Panc1 (cell line): ENCODE measurements around the gene DGCR2. TPM values are rescaled to one million over a fixed set of nuclear protein-coding genes. Genes with fewer than 3 reads are reported as not detected.
"Not testable (repeated sequence)": the region's sequence is repeated elsewhere in the genome, so short reads cannot be mapped to it uniquely, and the experiment has no call there.

Experiments used
- ATAC-seq: fragments of 200-7000 bp; cut with Tn5 transposase; 2 replicates; pipeline ENCODE4 v1.9.1; 2020; ENCODE audit warnings: mild to moderate bottlenecking, moderate library complexity
- BruUV-seq: library from RNA; stranded (reverse); fragments of 400-500 nt; replicated peaks from 2 replicates; lab custom pipeline; 2021; lab: Mats Ljungman, UMichigan
- CTCF ChIA-PET: fragments of 300-600 bp; sonication (Branson Sonifier 250); formaldehyde crosslinking; loops from one replicate; lab custom pipeline; 2022; ENCODE audit warnings: antibody characterized with exemption; lab: Charles Lee
- POLR2A ChIA-PET: fragments of 300-600 bp; sonication (Branson Sonifier 250); formaldehyde crosslinking; loops from one replicate; lab custom pipeline; 2022; ENCODE audit warnings: antibody characterized with exemption; lab: Charles Lee
- DNase-seq: peaks from one replicate; pipeline ENCODE4 v3.0.0-alpha.2; 2010; ENCODE audit warnings: low read depth, low spot score
- H3K27ac ChIP-seq: 2 replicates; pipeline ENCODE4 v1.5.1; 2011; ENCODE audit warnings: mild to moderate bottlenecking, low read length, inconsistent platforms
- H3K27me3 ChIP-seq: fragments of 200-500 bp; sonication (Bioruptor generic); 2 replicates; pipeline ENCODE4 v1.6.0; 2014; ENCODE audit warnings: low read length, inconsistent platforms; ENCODE audit not compliant: control insufficient read depth, insufficient read depth
- H3K36me3 ChIP-seq: fragments of 200-500 bp; sonication (Bioruptor generic); 2 replicates; pipeline ENCODE4 v1.5.1; 2014; ENCODE audit warnings: inconsistent platforms, mild to moderate bottlenecking, low read length, moderate library complexity; ENCODE audit not compliant: control insufficient read depth, insufficient read depth
- H3K4me1 ChIP-seq: 2 replicates; pipeline ENCODE4 v1.5.1; 2011; ENCODE audit warnings: inconsistent platforms, mild to moderate bottlenecking, low read length, moderate library complexity; ENCODE audit not compliant: control insufficient read depth, insufficient read depth
- H3K4me3 ChIP-seq, 2 experiments: 2 replicates each; pipeline ENCODE4 v1.5.1; 2011 to 2012; ENCODE audit warnings: low read depth in 2 of 2, low read length in 2 of 2, mild to moderate bottlenecking in 2 of 2, inconsistent platforms in 1 of 2, moderate library complexity in 1 of 2
- H3K9me3 ChIP-seq: fragments of 200-500 bp; sonication (Bioruptor generic); 2 replicates; pipeline ENCODE4 v1.5.1; 2014; ENCODE audit warnings: low read depth, mild to moderate bottlenecking, inconsistent platforms, low read length, moderate library complexity; ENCODE audit not compliant: control insufficient read depth, insufficient read depth
- POLR2AphosphoS5 ChIP-seq: IDR thresholded peaks from 2 replicates; pipeline ENCODE4 v1.6.1; 2012; ENCODE audit warnings: mild to moderate bottlenecking, low read depth, low read length, moderate library complexity
- SIN3A ChIP-seq: IDR thresholded peaks from 2 replicates; pipeline ENCODE4 v1.6.1; 2012; ENCODE audit warnings: low read depth, mild to moderate bottlenecking, low read length, moderate library complexity, borderline replicate concordance; ENCODE audit not compliant: insufficient read depth
- TCF7L2 ChIP-seq: IDR thresholded peaks from 2 replicates; pipeline ENCODE4 v1.6.1; 2011; ENCODE audit warnings: mild to moderate bottlenecking, low read depth, low read length, inconsistent platforms
- in situ Hi-C: cut with HindIII; loops from 2 replicates; pipeline ENCODE4 v1.10.0; 2016; ENCODE audit warnings: low sequenced_read_pairs, low pct_unique_long_range_greater_than_20kb
- intact Hi-C: fragments of 100-400 bp; cut with micrococcal nuclease; formaldehyde crosslinking; loops from one replicate; pipeline ENCODE4 v1.10.0; 2022; ENCODE audit not compliant: unreplicated experiment
- total RNA-seq: library from RNA; stranded (reverse); gene quantifications from one replicate; pipeline ENCODE4 v1.2.1, GENCODE V29; 2021; ENCODE audit not compliant: unreplicated experiment
- TF ChIP-seq, protein P1 (sequence below), 2 experiments: IDR thresholded peaks; 2 replicates each; pipeline ENCODE4 v1.6.1; 2011 to 2012; ENCODE audit warnings: low read depth in 2 of 2, control low read depth in 1 of 2, low read length in 1 of 2, mild to moderate bottlenecking in 1 of 2, moderate library complexity in 1 of 2; ENCODE audit not compliant: insufficient read depth in 1 of 2
- TF ChIP-seq, protein P2 (sequence below): fragments of 450-650 bp; IDR thresholded peaks from 2 replicates; pipeline ENCODE4 v1.5.1; 2017; ENCODE audit warnings: mild to moderate bottlenecking

The DGCR2 gene
- total RNA-seq, 1 experiment from 2014 or later = 35.1 TPM

DNA sequence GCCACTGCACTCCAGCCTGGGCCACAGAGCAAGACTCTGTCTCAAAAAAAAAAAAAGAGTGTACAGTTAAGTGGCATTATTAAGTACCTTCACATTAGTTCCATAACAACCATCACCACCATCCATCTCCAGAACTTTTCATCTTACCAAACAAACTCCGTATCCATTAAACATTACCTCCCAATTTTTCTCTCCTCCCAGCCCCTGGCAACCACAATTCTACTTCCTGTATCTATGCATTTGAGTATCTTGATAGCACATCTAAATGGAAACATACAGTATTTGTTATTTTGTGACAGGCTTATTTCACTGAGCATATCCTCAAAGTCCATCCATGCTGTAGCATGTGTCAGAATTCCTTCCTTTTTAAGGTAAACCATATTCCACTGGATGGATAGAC lies 46.8 kb downstream of the DGCR2 start:
- ChIA-PET POLR2A (no interaction called here), CTCF (no interaction called here)
- in situ Hi-C loops = no loop called here
- Histone ChIP-seq H3K27me3 (no peaks in the 10 kb centered on the region), H3K36me3 (no peaks in the 10 kb centered on the region), H3K4me3 (no peak overlapping the region), H3K9me3 (no peaks in the 10 kb centered on the region), H3K27ac (no peak overlapping the region), H3K4me1 (no peaks in the 10 kb centered on the region)
- intact Hi-C loops = loop anchor here (10.0 kb wide), 1 partner anchor 219 kb away; the partner anchor contains the start of gene CLTCL1
- ATAC-seq (no peak), DNase-seq (no peak)
- TF ChIP-seq, protein P1, sequence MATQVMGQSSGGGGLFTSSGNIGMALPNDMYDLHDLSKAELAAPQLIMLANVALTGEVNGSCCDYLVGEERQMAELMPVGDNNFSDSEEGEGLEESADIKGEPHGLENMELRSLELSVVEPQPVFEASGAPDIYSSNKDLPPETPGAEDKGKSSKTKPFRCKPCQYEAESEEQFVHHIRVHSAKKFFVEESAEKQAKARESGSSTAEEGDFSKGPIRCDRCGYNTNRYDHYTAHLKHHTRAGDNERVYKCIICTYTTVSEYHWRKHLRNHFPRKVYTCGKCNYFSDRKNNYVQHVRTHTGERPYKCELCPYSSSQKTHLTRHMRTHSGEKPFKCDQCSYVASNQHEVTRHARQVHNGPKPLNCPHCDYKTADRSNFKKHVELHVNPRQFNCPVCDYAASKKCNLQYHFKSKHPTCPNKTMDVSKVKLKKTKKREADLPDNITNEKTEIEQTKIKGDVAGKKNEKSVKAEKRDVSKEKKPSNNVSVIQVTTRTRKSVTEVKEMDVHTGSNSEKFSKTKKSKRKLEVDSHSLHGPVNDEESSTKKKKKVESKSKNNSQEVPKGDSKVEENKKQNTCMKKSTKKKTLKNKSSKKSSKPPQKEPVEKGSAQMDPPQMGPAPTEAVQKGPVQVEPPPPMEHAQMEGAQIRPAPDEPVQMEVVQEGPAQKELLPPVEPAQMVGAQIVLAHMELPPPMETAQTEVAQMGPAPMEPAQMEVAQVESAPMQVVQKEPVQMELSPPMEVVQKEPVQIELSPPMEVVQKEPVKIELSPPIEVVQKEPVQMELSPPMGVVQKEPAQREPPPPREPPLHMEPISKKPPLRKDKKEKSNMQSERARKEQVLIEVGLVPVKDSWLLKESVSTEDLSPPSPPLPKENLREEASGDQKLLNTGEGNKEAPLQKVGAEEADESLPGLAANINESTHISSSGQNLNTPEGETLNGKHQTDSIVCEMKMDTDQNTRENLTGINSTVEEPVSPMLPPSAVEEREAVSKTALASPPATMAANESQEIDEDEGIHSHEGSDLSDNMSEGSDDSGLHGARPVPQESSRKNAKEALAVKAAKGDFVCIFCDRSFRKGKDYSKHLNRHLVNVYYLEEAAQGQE (IDR thresholded peaks at IDR 0.05; ENCODE audit: insufficient read depth in 1 of 2, low read depth in 2 of 2, low read length in 1 of 2) = no peak
- TF ChIP-seq SIN3A (no peak), TCF7L2 (no peak), POLR2AphosphoS5 (no peak)
- TF ChIP-seq, protein P2, sequence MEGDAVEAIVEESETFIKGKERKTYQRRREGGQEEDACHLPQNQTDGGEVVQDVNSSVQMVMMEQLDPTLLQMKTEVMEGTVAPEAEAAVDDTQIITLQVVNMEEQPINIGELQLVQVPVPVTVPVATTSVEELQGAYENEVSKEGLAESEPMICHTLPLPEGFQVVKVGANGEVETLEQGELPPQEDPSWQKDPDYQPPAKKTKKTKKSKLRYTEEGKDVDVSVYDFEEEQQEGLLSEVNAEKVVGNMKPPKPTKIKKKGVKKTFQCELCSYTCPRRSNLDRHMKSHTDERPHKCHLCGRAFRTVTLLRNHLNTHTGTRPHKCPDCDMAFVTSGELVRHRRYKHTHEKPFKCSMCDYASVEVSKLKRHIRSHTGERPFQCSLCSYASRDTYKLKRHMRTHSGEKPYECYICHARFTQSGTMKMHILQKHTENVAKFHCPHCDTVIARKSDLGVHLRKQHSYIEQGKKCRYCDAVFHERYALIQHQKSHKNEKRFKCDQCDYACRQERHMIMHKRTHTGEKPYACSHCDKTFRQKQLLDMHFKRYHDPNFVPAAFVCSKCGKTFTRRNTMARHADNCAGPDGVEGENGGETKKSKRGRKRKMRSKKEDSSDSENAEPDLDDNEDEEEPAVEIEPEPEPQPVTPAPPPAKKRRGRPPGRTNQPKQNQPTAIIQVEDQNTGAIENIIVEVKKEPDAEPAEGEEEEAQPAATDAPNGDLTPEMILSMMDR = no peak
- BruUV-seq = no TSS peak

DNA sequence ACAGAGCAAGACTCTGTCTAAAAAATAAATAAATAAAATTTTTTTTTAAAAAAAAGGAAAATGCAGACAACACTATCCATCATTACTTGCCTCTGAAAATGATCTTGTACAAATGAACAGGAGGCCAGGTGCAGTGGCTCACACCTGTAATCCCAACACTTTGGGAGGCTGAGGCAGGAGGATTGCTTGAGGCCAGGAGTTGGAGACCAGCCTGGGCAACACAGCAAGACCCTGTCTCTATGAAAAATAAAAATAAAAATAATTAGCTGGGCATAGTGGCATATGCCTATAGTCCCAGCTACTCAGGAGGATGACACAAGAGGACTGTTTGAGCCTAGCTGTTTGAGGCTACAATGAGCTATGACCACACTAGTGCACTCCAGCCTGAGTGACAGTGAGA lies 49.4 kb downstream of the DGCR2 start:
- H3K36me3 ChIP-seq, H3K9me3 ChIP-seq, H3K27me3 ChIP-seq, DNase-seq, BruUV-seq, ATAC-seq, H3K4me3 ChIP-seq, H3K4me1 ChIP-seq, in situ Hi-C loops, H3K27ac ChIP-seq: not testable (repeated sequence)
- ChIA-PET POLR2A (interaction anchor here (0.6 kb wide), 1 partner anchor 12 kb away, joined by 6 read pairs; no protein-coding TSS in a partner anchor), CTCF (interaction anchor here (1.4 kb wide), 1 partner anchor 9 kb away, joined by 5 read pairs; no protein-coding TSS in a partner anchor)
- intact Hi-C loops = loop anchor here (10.0 kb wide), 1 partner anchor 222 kb away; the partner anchor contains the start of gene CLTCL1

DNA sequence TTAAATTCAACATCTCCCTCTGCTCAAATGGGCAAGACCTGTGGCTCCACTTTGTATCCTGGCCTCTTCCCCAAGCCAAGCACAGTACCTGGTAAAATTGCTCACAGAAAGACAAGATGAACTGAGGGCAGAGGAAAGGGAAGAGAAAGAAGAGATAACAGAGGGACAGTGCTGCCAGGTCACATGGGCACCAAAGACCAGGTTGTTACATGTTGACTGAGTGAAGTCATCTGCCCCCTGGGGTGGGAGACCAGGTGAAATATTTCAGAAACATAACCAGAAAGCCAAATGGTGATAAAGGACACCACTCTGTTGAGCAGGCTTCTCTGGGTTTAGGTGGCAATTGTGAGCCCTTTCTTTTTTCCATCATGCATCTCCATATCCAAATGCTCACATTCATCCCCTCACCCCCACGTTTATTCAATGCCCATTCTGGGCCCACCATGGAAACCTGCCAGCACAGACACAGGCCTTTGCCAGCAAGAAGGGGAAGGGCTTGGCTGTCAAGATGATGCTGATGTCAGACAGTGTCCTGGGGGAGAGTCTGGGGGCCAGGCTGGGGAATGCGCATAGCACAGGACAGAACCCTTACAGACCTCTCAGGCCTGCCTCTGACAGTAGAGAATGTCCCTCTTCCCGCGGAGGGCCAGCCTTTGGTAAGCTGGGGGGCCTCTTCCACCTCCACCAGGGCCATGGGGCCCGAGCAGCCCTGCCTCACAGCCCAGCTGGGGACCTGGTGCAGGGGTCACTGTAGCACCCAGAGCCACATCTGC lies 51.6 kb downstream of the DGCR2 start:
- no peaks in the 10 kb centered on the region for H3K9me3 ChIP-seq
- POLR2A ChIA-PET = no interaction called here
- H3K27me3 ChIP-seq = no peaks in the 10 kb centered on the region

More for the DNA sequence above, 51.6 kb downstream of the DGCR2 start:
- ATAC-seq (no peak), DNase-seq (no peak)
- BruUV-seq = no TSS peak
- Histone ChIP-seq H3K27ac (no peak overlapping the region), H3K36me3 (no peaks in the 10 kb centered on the region), H3K4me3 (no peak overlapping the region), H3K4me1 (no peaks in the 10 kb centered on the region)
- CTCF ChIA-PET = no interaction called here
- intact Hi-C loops = loop anchor here (10.0 kb wide), 1 partner anchor 224 kb away; the partner anchor contains the start of gene CLTCL1
- in situ Hi-C loops = no loop called here
- TF ChIP-seq, protein P1 (IDR thresholded peaks at IDR 0.05; ENCODE audit: insufficient read depth in 1 of 2, low read depth in 2 of 2, low read length in 1 of 2) = no peak
- TF ChIP-seq, protein P2 = no peak
- no peak for TF ChIP-seq POLR2AphosphoS5
- TF ChIP-seq SIN3A = no peak
- TF ChIP-seq TCF7L2 = no peak
